Muscle of leg (tissue), 11 donors: ENCODE results near the gene ARL2BP. TPM values are rescaled to one million over a fixed set of nuclear protein-coding genes. Genes with fewer than 3 reads are reported as not detected.
"Not testable (repeated sequence)": the region's sequence is repeated elsewhere in the genome, so short reads cannot be mapped to it uniquely, and the experiment has no call there.

ENCODE experiments used
- DNase-seq: peaks from one replicate; pipeline ENCODE4 v3.0.0; 2013
- H3K27ac ChIP-seq: one replicate; pipeline ENCODE4 v1.5.1; 2013; ENCODE audit warnings: mild to moderate bottlenecking, low read length, control low read depth
- H3K27me3 ChIP-seq: one replicate; pipeline ENCODE4 v1.6.1; 2013; ENCODE audit warnings: low read length; ENCODE audit not compliant: control insufficient read depth, insufficient read depth
- H3K36me3 ChIP-seq: one replicate; pipeline ENCODE4 v1.6.1; 2013; ENCODE audit warnings: low read length; ENCODE audit not compliant: control insufficient read depth, insufficient read depth
- H3K4me1 ChIP-seq: one replicate; pipeline ENCODE4 v1.6.1; 2013; ENCODE audit warnings: low read length; ENCODE audit not compliant: control insufficient read depth, insufficient read depth
- H3K4me3 ChIP-seq: one replicate; pipeline ENCODE4 v1.5.1; 2013; ENCODE audit warnings: low read length, control low read depth
- H3K9me3 ChIP-seq: replicated peaks from 2 replicates; pipeline ENCODE4 v1.6.1; 2013; ENCODE audit warnings: low read depth, low read length; ENCODE audit not compliant: control insufficient read depth
- WGBS: methylation state at CpG from one replicate; pipeline ENCODE4 v1.1.5; 2013; ENCODE audit warnings: missing lambda C conversion rate; ENCODE audit not compliant: insufficient coverage; 5-methylcytosine and 5-hydroxymethylcytosine counted together
- polyA plus RNA-seq, 8 donors: library from polyadenylated mRNA; unstranded; fragments of 120-200 nt; gene quantifications; one replicate each; pipeline versions ENCODE4 v1.2.1 to v1.2.3, GENCODE V29; 2013; ENCODE audit warnings: inconsistent platforms in 1 of 8, low replicate concordance in 1 of 8; ENCODE audit not compliant: insufficient read length in 8 of 8, insufficient read depth in 1 of 8
- total RNA-seq: library from RNA; stranded (reverse); fragments of 120-200 nt; gene quantifications from one replicate; pipeline ENCODE4 v1.2.4, GENCODE V29; 2013

The ARL2BP gene
- total and polyA plus RNA-seq, 9 donors, result 38.4 to 59.4 (median 46.1) TPM

- Histone ChIP-seq H3K9me3 (no peaks in the 10 kb centered on the region), H3K27me3 (no peaks in the 10 kb centered on the region), H3K4me1 (peaks cover 7% of the 10 kb centered on the region), H3K27ac (no peak overlapping the region), H3K4me3 (no peak overlapping the region), H3K36me3 (peaks cover 4% of the 10 kb centered on the region)
- DNase-seq, result no peak
- 96% methylated on average over 9 of the region's 9 CpGs for WGBS
These were observed 16.7 kb downstream of the ARL2BP start for GRCh38 chr16:57261806-57262205.

GRCh38 chr16:57262841-57263540, 17.9 kb downstream of the ARL2BP start:
- no peaks in the 10 kb centered on the region for H3K9me3 ChIP-seq
- H3K27me3 ChIP-seq, result no peaks in the 10 kb centered on the region
- no peak for DNase-seq
- H3K4me1 ChIP-seq, result peaks cover 7% of the 10 kb centered on the region
- 69% methylated on average over 13 of the region's 17 CpGs for WGBS
- no peak overlapping the region for H3K4me3 ChIP-seq
- H3K27ac ChIP-seq, result no peak overlapping the region
- no peaks in the 10 kb centered on the region for H3K36me3 ChIP-seq

GRCh38 chr16:57263541-57264351, 18.7 kb downstream of the ARL2BP start:
- no peak for DNase-seq
- Histone ChIP-seq H3K4me1 (peaks cover 7% of the 10 kb centered on the region), H3K9me3 (no peaks in the 10 kb centered on the region), H3K27me3 (no peaks in the 10 kb centered on the region), H3K4me3 (no peak overlapping the region), H3K27ac (no peak overlapping the region), H3K36me3 (no peaks in the 10 kb centered on the region)
- 77% methylated on average over 14 of the region's 18 CpGs for WGBS

- Histone ChIP-seq H3K9me3 (no peaks in the 10 kb centered on the region), H3K27ac (no peak overlapping the region), H3K27me3 (no peaks in the 10 kb centered on the region), H3K36me3 (no peaks in the 10 kb centered on the region), H3K4me3 (no peak overlapping the region), H3K4me1 (peaks cover 7% of the 10 kb centered on the region)
- 56% methylated on average over 2 of the region's 8 CpGs for WGBS
- DNase-seq, result no peak
These were observed 19.3 kb downstream of the ARL2BP start for GRCh38 chr16:57264381-57264780.

GRCh38 chr16:57264950-57265371, 19.9 kb downstream of the ARL2BP start:
- no peaks in the 10 kb centered on the region for H3K27me3 ChIP-seq
- no peaks in the 10 kb centered on the region for H3K36me3 ChIP-seq
- no peak overlapping the region for H3K4me3 ChIP-seq
- H3K9me3 ChIP-seq, result no peaks in the 10 kb centered on the region
- no peak overlapping the region for H3K27ac ChIP-seq
- peaks cover 6% of the 10 kb centered on the region for H3K4me1 ChIP-seq
- WGBS, result no CpG with 5 or more reads among the region's 11 CpGs
- no peak for DNase-seq

GRCh38 chr16:57265850-57266530, 20.9 kb downstream of the ARL2BP start:
- WGBS, result 48% methylated on average over 9 of the region's 16 CpGs
- Histone ChIP-seq H3K27ac (no peak overlapping the region), H3K36me3 (no peaks in the 10 kb centered on the region), H3K4me1 (no peaks in the 10 kb centered on the region), H3K4me3 (no peak overlapping the region), H3K27me3 (no peaks in the 10 kb centered on the region), H3K9me3 (no peaks in the 10 kb centered on the region)
- DNase-seq, result no peak

- Histone ChIP-seq H3K27ac (no peak overlapping the region), H3K4me1 (no peaks in the 10 kb centered on the region), H3K9me3 (no peaks in the 10 kb centered on the region), H3K36me3 (no peaks in the 10 kb centered on the region), H3K27me3 (no peaks in the 10 kb centered on the region), H3K4me3 (no peak overlapping the region)
- WGBS, result 59% methylated on average over 3 of the region's 6 CpGs
- DNase-seq, result no peak
These were observed 21.6 kb downstream of the ARL2BP start for GRCh38 chr16:57266531-57267260.

- H3K4me3 ChIP-seq, H3K27me3 ChIP-seq, H3K36me3 ChIP-seq, DNase-seq, H3K4me1 ChIP-seq, H3K9me3 ChIP-seq, H3K27ac ChIP-seq: not testable (repeated sequence)
- WGBS, result no CpG with 5 or more reads among the region's 2 CpGs
These were observed 22.3 kb downstream of the ARL2BP start for GRCh38 chr16:57267343-57267742.

GRCh38 chr16:57268804-57269800, 24.0 kb downstream of the ARL2BP start:
- H3K27me3 ChIP-seq, result no peaks in the 10 kb centered on the region
- H3K27ac ChIP-seq, result no peak overlapping the region
- no peaks in the 10 kb centered on the region for H3K36me3 ChIP-seq
- H3K9me3 ChIP-seq, result no peaks in the 10 kb centered on the region
- no peaks in the 10 kb centered on the region for H3K4me1 ChIP-seq
- no peak for DNase-seq
- no peak overlapping the region for H3K4me3 ChIP-seq
- 51% methylated on average over 10 of the region's 14 CpGs for WGBS
